ENCODE data around the gene FNBP1L.

DNA sequence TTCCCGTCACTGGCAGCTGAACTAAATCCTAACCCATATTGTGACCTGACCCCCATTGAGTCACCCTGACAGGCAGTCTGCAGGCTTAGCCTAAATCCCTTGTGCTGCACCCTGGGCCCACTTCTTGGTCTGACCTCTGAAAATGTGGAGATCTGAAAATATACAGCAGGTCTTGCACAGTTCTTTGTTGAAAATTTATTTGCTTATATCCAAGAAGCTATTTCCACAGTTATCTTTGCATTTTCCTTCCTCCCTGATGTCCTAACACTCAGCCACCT is 146.6 kb downstream of the FNBP1L start:
- no peak for TF ChIP-seq POLR2AphosphoS5 (IDR thresholded peaks at IDR 0.05)
- TF ChIP-seq, protein P1, sequence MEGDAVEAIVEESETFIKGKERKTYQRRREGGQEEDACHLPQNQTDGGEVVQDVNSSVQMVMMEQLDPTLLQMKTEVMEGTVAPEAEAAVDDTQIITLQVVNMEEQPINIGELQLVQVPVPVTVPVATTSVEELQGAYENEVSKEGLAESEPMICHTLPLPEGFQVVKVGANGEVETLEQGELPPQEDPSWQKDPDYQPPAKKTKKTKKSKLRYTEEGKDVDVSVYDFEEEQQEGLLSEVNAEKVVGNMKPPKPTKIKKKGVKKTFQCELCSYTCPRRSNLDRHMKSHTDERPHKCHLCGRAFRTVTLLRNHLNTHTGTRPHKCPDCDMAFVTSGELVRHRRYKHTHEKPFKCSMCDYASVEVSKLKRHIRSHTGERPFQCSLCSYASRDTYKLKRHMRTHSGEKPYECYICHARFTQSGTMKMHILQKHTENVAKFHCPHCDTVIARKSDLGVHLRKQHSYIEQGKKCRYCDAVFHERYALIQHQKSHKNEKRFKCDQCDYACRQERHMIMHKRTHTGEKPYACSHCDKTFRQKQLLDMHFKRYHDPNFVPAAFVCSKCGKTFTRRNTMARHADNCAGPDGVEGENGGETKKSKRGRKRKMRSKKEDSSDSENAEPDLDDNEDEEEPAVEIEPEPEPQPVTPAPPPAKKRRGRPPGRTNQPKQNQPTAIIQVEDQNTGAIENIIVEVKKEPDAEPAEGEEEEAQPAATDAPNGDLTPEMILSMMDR (IDR thresholded peaks at IDR 0.05) = no peak
